Breast epithelium (tissue), 4 donors: ENCODE data around the gene ATG2B. TPM values are rescaled to one million over a fixed set of nuclear protein-coding genes. Genes with fewer than 3 reads are reported as not detected.

ENCODE experiments used
- DNase-seq, 2 donors: peaks; one replicate each; pipeline ENCODE4 v3.0.0-alpha.2; 2019; ENCODE audit warnings: low spot score in 2 of 2
- H3K27ac ChIP-seq, 2 donors: fragments of 200-600 bp; sonication (generic) in 1 of 2; one replicate each; pipeline ENCODE4 v1.5.1; 2016 to 2019; ENCODE audit warnings: mild to moderate bottlenecking in 1 of 2
- H3K27me3 ChIP-seq, 2 donors: fragments of 200-600 bp; sonication (generic) in 1 of 2; one replicate each; pipeline versions ENCODE4 v1.5.1 to v1.6.0; 2017 to 2019; ENCODE audit warnings: control low read depth in 1 of 2, mild to moderate bottlenecking in 1 of 2
- H3K36me3 ChIP-seq: fragments of 200-600 bp; one replicate; pipeline ENCODE4 v1.5.1; 2019
- H3K4me1 ChIP-seq, 2 donors: fragments of 200-600 bp; sonication (generic); one replicate each; pipeline ENCODE4 v1.5.1; 2016 to 2019; ENCODE audit warnings: control low read depth in 1 of 2
- H3K4me3 ChIP-seq, 3 donors: fragments of 200-600 bp; sonication (generic); 1 replicate in 2 of 3; 2 replicates in 1 of 3; pipeline ENCODE4 v1.5.1; 2016 to 2019; ENCODE audit warnings: mild to moderate bottlenecking in 3 of 3, moderate library complexity in 2 of 3
- H3K9me3 ChIP-seq, 2 donors: fragments of 200-600 bp; sonication (generic) in 1 of 2; one replicate each; pipeline ENCODE4 v1.5.1; 2016 to 2019; ENCODE audit warnings: control low read depth in 1 of 2
- CTCF ChIP-seq, 3 donors: fragments of 450-650 bp; IDR thresholded peaks; one replicate each; pipeline ENCODE4 v1.5.1; 2016 to 2017; ENCODE audit warnings: antibody characterized with exemption in 3 of 3, mild to moderate bottlenecking in 3 of 3, moderate library complexity in 3 of 3
- POLR2A ChIP-seq: fragments of 450-650 bp; IDR thresholded peaks from one replicate; pipeline ENCODE4 v1.6.1; 2016; ENCODE audit warnings: antibody characterized with exemption, mild to moderate bottlenecking, moderate library complexity
- POLR2AphosphoS5 ChIP-seq, 3 donors: sonication (generic); formaldehyde crosslinking; IDR thresholded peaks; one replicate each; pipeline ENCODE4 v1.6.1; 2017; ENCODE audit warnings: antibody characterized with exemption in 3 of 3
- intact Hi-C: fragments of 100-400 bp; cut with DNase I; formaldehyde crosslinking; loops from one replicate; pipeline ENCODE4 v1.15.1; 2023; ENCODE audit warnings: low total_unique reads
- total RNA-seq, 3 donors: library from RNA; depleted of rRNA; stranded (reverse); fragments of >200 nt; gene quantifications; one replicate each; pipeline ENCODE4 v1.1.0, GENCODE V29; 2016

The ATG2B gene
- total RNA-seq, 3 donors from 2014 or later, result 23.7 to 51.4 (median 42.0) TPM

DNA sequence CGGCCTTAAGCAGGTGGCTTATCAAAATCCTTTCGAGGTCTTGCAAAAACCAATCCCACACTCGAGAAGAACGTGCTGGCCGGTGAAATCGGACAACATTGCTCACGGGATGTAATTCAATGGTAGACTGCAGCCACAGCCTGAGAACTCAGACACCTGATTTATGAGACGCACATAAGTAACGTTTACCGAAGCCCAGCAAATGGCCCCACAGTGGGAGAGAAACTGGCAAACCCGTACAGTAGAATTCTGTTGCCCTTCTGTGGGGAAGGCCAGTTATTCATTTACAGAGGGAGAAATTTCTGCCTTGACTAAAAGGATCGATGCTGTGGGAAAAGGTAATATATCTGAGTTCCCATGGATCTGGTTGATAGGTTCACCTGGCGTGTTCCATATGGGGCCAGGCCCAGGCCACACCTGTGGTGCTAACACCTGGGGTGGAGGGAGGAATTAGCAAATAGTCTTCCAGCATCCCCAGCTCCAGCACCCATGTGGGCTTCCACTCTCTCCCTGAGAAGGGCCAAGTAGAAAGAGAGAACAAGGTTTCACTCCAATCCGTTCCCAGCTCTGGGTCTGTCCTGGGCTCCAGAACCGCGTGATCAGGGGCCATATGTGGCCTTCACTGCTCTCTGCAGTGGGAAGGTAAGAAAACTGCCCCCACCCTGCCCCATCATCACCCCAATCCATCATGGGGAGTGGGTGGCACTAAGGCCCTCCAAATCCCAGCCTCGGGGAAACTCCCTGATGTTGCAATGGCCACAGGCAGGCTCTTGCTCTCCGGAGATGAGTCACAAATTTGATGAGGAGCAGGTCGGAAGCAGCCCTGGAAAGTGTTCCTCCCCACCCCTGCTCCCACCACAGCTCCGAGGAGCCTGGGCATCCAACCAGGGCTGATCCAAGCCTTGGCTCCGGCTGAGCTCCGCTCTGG lies 94.4 kb downstream of the ATG2B start:
- intact Hi-C loops, result no loop called here
- no peaks in the 10 kb centered on the region for H3K4me1 ChIP-seq
- H3K4me3 ChIP-seq, result no peak overlapping the region
- no peaks in the 10 kb centered on the region for H3K36me3 ChIP-seq
- peak overlapping the region; percentile 1 to 45 for H3K27ac ChIP-seq
- H3K27me3 ChIP-seq, result no peaks in the 10 kb centered on the region
- peaks cover 0 to 6% of the 10 kb centered on the region in 2 donors for H3K9me3 ChIP-seq
- TF ChIP-seq CTCF (IDR thresholded peaks at IDR 0.05) (no peak), POLR2AphosphoS5 (IDR thresholded peaks at IDR 0.05) (peak in 2 of 3 donors; percentile 38 to 41)
- no peak for DNase-seq

GRCh38 chr14:96267916-96268315 lies 95.2 kb downstream of the ATG2B start:
- TF ChIP-seq CTCF (IDR thresholded peaks at IDR 0.05), result no peak
- TF ChIP-seq POLR2AphosphoS5 (IDR thresholded peaks at IDR 0.05), result no peak
- TF ChIP-seq POLR2A, result no peak
- H3K4me3 ChIP-seq, result no peak overlapping the region
- peaks cover 0 to 6% of the 10 kb centered on the region in 2 donors for H3K9me3 ChIP-seq
- intact Hi-C loops, result no loop called here
- no peaks in the 10 kb centered on the region for H3K4me1 ChIP-seq
- H3K27me3 ChIP-seq, result no peaks in the 10 kb centered on the region
- no peaks in the 10 kb centered on the region for H3K36me3 ChIP-seq
- H3K27ac ChIP-seq, result peak overlapping the region in 1 of 2 donors; percentile 1
- no peak for DNase-seq

DNA sequence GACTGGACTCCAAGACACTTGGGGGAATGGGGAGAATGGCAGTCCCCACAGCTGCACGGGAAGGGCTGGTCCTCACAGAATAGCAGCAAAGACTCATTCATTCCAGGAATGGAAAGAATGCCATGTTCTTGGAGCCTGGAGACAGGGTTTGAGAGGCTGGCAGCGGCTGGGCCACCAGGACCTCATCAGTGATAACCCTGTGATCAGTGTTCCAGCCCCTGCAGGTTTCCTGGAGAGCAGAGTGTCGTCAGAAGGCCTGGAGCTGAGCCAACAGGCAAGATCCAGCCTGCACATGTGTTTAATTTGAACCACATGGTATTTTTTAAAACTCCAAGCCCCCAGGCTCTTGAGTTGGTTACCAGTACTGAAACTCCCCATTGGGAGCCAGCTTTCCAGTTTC lies 95.8 kb downstream of the ATG2B start:
- Histone ChIP-seq H3K4me3 (no peak overlapping the region), H3K4me1 (no peaks in the 10 kb centered on the region), H3K9me3 (peaks cover 0 to 6% of the 10 kb centered on the region in 2 donors), H3K27me3 (no peaks in the 10 kb centered on the region), H3K27ac (peak overlapping the region in 1 of 2 donors; percentile 13), H3K36me3 (no peaks in the 10 kb centered on the region)
- peak in 1 of 2 donors; percentile 66 for DNase-seq
- intact Hi-C loops, result no loop called here
- TF ChIP-seq POLR2AphosphoS5 (IDR thresholded peaks at IDR 0.05) (no peak), CTCF (IDR thresholded peaks at IDR 0.05) (no peak), POLR2A (no peak)

- Histone ChIP-seq H3K4me1 (no peaks in the 10 kb centered on the region), H3K36me3 (no peaks in the 10 kb centered on the region), H3K4me3 (no peak overlapping the region), H3K9me3 (no peaks in the 10 kb centered on the region), H3K27me3 (no peaks in the 10 kb centered on the region), H3K27ac (no peak overlapping the region)
- intact Hi-C loops, result no loop called here
- TF ChIP-seq POLR2A (no peak), POLR2AphosphoS5 (IDR thresholded peaks at IDR 0.05) (no peak), CTCF (IDR thresholded peaks at IDR 0.05) (no peak)
- DNase-seq, result no peak
Measured at GRCh38 chr14:96265383-96266095, 97.6 kb downstream of the ATG2B start.

DNA sequence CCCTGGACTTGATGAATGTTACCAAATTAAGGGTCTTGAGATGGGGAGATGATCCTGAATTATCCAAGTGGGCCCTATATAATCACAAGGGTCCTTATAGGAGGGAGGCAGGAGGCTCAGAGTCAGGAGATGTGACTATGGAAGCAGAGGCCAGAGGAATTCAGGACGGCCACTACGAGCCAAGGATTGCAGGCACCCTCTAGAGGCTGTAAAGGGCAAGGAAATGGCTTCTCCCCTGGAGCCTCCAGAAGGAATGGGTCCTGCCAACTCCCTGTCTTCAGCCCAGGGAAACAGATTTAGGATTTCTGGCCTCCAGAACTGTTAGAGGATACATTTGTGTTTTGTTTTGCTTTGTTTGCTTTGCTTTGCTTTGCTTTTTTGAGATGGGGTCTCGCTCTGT lies 98.3 kb downstream of the ATG2B start:
- no peaks in the 10 kb centered on the region for H3K27me3 ChIP-seq
- intact Hi-C loops, result no loop called here
- DNase-seq, result no peak
- H3K4me1 ChIP-seq, result no peaks in the 10 kb centered on the region
- peak in 1 of 3 donors; percentile 6 for TF ChIP-seq CTCF (IDR thresholded peaks at IDR 0.05)
- no peak for TF ChIP-seq POLR2A
- TF ChIP-seq POLR2AphosphoS5 (IDR thresholded peaks at IDR 0.05), result no peak
- no peak overlapping the region for H3K4me3 ChIP-seq
- no peaks in the 10 kb centered on the region for H3K9me3 ChIP-seq
- H3K36me3 ChIP-seq, result no peaks in the 10 kb centered on the region
- H3K27ac ChIP-seq, result no peak overlapping the region
